GM19035 (cell line): ENCODE measurements around the gene S100A4.
"Not testable (repeated sequence)": the region's sequence is repeated elsewhere in the genome, so short reads cannot be mapped to it uniquely, and the experiment has no call there.

ENCODE experiments used
- ATAC-seq: cut with Tn5 transposase; IDR thresholded peaks from one replicate; pipeline ENCODE4 v1.9.1; 2021; ENCODE audit not compliant: unreplicated experiment

Gene S100A4

DNA sequence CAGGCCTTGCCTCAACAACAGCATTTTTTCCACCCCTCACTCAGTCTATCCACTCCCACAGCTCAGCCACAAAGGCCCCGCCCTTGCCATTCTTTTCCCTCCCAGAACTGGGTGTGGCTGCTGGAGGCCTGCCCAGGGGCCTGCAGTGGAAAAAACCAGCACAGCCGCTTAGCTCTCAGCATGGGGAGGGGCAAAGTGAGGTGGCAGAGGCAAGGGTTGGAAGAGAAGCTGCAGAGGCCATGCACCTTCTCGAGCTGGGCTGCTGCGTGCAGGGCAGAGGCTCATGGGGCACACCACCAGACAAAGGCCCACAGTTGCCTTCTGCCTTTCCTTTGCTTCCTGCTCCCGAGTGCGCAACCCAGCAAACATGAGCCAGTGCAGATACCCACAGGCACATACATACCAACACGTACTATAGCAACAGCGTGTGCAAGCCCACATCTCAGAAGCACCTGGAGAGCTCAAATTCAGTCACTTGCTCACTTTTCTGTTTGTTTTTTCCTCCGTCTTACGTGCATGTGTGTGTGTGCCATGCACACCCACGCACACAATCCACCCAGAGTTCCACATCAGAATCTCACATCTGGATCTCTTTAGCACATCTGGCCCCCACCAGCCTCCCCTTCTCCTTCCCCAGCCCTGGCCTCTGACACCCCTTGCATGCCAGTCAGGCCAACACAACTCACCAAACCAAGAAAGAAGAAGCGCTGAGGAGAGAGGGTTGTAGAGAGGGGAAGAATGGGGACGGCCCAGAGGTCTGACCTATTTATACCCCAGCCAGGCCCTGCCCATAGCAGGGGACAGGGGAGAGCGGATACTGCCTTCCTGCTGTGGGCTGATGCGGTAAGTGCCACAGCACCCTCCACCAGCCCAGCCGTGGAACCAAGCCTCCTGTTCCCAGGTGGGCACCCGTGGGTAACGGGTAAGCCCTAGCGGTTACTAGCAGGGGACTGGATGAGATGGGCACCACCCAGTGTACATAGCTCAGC, at the start of gene S100A4:
TSS of gene S100A4 (minus strand) at position 740 of the 989 bp plus-strand sequence. CDS start 1,012 bp downstream, outside the sequence.
- no peak for ATAC-seq

DNA sequence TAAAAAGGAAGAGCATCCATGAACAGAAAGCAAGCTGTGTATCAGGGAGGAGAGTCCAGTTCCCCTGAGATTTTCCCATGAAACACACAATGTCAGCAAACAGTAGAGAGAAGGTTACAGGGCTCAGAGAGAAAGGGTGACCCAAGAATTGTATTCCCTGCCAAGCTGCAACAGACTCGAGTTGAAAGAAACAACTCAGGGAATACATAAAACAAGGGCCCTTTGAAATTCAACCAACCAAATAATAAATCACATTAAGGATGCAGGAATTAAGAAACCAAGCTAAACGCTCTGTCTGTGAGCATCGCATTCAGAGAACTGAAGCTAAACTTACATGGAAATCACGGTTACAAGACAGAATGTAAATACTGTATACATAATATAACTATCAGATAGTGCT, 47.1 kb upstream of the S100A4 start:
- ATAC-seq: no peak

DNA sequence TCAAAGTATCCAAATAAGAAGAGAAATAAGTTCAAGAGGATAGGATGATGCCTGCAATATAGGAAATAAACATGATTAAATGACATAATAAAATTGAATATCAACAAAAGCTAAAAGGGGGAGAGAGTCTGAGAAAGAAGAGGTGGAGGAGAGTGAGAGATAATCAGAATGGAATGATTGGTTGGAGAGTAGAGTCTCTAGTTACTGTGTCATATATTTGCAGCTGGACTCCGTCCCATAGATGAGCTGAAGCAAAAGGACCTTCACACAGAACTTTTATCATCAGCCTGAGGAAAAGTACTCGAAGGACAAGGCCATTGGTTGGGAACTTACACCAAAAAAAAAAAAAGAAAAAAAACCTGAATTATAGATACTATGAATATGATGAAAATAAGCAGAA, 42.9 kb upstream of the S100A4 start:
- ATAC-seq: no peak

DNA sequence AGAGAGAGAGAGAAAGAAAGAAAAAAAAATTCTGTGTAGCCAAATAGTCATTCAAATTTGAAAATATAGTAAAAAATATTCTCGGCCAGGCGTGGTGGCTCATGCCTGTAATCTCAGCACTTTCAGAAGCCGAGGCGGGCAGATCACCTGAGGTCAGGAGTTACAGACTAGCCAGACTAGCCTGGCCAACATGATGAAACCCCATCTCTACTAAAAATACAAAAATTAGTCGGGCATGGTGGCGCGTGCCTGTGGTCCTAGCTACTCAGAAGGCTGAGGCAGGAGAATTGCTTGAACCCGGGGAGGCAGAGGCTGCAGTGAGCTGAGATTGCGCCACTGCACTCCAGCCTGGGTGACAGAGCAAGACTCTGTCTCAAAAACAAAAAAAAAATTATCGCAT, 42.4 kb upstream of the S100A4 start:
- ATAC-seq: not testable (repeated sequence)

DNA sequence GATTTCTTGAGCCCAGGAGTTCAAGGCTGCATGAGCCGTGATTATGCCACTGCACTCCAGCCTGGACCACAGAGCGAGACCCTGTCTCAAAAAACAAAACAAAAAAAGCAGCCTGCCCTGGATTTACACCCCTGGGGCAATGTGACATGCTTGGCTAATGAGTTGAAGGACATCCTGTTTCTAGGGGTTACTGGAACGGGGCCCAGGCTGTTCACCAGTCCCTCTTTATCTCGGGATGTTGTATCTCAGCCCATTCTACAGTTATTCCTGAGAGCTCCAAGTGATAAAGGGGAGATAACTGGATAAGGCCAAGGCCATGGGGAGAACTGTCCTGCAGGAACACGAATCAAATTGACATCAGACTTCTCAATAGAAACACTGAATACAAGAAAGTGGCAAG, 41.7 kb upstream of the S100A4 start:
- no peak for ATAC-seq

DNA sequence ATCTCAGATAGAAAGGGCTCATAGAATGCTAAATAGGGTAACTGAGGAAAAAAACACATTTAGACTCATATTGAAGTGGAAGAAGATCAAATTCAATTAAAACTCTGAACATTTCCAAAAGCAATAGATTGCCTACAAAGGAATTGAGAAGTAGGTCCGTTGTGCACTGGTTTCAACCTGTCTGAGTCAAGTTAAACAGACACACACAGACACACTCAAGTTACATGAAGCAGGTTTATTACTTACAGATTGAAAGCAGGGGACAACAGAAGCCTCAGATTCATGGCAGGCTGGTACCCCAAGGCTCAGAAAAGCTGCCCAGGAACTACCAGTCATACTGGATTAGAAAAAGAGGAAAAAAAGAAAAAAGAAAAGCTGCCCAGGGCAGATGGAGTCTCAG, 40.7 kb upstream of the S100A4 start:
- ATAC-seq: no peak

DNA sequence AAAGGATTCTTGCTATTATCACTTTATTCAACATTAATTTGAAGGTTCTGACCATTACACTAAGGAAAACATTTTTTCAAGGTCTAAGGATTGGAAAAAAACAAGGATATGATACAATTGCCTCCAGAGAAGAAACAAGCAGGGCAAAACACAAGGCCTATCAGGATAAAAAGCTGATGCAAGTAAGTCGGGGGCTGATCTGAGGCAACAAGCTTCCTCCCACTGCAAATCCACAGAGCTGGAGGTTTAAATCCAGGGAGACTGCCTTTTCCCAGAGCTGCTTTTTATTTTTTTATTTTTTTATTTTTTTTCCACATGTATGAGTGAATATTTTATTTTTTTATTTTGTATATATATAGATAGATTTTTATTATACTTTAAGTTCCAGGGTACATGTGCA, 39.4 kb upstream of the S100A4 start:
- ATAC-seq: no peak

DNA sequence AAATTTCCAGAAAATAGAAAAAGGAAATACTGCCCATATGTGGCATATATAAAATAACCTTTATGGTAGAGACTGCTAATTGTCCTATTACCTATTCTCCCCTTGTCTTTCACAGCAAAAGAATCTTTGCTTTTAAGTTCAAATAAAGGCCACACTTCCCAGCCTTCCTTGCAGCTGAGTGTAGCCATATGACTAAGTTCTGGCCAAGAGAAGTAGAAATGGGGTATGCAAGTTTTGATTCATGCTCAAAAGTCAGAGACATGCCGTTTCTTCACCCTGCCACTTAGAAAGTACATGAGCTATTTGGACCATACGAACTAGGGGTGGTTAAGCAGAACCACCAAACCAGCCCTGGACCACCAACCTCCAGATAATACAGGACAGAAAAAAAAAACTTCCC, 38.4 kb upstream of the S100A4 start:
- ATAC-seq: no peak

DNA sequence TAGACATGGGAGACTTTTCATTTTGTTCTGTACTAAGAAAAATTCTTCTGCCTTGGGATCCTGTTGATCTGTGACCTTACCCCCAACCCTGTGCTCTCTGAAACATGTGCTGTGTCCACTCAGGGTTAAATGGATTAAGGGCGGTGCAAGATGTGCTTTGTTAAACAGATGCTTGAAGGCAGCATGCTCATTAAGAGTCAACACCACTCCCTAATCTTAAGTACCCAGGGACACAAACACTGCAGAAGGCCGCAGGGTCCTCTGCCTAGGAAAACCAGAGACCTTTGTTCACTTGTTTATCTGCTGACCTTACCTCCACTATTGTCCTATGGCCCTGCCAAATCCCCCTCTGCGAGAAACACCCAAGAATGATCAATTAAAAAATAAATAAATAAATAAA, 37.9 kb upstream of the S100A4 start:
- not testable (repeated sequence) for ATAC-seq

DNA sequence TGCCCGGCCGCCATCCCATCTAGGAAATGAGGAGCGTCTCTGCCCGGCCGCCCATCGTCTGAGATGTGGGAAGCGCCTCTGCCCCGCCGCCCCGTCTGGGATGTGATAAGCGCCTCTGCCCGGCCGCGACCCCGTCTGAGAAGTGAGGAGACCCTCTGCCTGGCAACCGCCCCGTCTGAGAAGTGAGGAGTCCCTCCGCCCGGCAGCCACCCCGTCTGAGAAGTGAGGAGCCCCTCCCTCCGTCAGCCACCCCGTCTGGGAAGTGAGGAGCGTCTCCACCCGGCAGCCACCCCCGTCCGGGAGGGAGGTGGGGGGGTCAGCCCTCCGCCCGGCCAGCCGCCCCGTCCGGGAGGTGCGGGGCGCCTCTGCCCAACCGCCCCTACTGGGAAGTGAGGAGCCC, 37.2 kb upstream of the S100A4 start:
- not testable (repeated sequence) for ATAC-seq

DNA sequence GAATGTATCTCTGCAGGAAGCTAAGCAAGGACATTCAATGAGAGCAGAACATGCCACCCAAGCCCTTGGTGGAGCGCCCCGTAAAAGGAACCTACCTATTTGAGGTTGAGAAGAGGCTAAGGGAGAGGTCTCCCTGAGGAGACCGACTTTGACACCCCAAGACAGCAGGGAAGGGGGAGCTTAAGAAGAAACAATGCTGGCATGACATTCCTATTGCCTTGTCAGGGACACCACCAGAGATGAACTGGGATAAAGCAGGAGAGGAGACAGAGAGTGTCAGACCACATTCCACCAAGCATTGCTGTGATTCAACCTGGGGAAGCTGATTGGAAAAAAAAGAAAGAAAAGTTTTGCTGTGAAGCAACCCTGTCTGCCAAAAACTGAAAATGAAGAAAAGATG, 33.3 kb upstream of the S100A4 start:
- ATAC-seq: no peak

DNA sequence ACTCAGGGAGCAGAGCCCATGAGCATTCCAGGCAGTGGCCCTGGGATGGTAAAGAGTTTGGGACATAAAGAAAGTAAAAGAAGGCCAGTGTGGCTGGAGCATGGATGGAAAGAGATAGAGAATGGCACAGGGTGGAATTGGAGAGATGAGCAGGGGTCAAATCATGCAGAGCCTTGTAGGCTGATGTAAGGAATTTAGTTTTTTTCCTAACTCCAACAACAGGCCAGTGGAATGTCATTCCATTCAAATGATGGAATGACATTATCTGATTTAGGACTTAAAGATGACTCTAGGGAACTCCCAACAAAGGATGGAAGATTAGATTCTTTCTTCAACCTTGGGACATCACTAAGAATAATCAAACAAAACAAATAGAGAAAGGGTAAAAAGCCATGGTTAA, 32.9 kb upstream of the S100A4 start:
- no peak for ATAC-seq

DNA sequence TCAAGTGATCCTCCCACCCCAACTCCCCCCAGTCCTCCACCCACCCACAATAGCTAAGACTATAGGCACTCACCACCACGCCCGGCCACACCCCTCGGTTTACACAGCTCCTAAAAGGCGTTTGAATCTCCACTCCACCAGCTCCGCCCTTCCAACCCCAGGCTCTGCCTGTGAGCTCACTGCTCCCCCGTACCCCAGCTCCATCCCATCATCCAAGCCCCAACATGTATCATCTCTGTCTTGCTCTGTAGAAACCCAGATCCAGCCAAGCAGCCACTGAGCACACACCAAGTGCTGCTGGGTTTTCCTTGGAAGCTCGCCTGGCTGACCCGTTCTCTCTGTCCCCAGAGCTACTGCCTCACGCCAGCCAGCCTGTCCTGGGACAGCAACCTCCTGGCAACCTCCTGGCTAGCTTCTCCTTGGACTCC, 32.0 kb upstream of the S100A4 start:
- no peak for ATAC-seq

DNA sequence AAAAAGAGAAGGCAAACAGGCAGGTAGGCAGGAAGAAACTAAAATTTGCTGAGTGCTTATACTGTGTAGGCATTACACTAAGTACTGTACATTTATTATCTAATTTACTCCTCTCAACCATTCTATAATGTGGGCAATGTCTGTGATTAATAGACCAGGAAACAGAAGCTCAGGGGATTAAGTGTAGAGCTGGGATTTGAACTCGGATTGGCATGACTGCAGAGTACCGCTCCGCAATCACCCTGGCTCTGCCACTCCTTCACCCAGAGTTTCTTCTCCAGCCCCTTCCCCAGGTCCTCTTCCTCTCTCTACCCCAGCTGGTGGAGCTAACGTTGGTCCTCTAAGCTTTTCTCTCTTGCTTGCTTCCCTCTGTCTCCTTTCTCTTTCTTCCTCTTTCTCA, 31.5 kb upstream of the S100A4 start:
- no peak for ATAC-seq

DNA sequence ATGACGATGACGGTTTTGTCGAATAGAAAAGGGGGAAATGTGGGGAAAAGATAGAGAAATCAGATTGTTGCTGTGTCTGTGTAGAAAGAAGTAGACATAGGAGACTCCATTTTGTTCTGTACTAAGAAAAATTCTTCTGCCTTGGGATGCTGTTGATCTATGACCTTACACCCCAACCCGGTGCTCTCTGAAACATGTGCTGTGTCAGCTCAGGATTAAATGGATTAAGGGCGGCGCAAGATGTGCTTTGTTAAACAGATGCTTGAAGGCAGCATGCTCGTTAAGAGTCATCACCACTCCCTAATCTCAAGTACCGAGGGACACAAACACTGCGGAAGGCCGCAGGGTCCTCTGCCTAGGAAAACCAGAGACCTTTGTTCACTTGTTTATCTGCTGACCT, 29.9 kb upstream of the S100A4 start:
- not testable (repeated sequence) for ATAC-seq

DNA sequence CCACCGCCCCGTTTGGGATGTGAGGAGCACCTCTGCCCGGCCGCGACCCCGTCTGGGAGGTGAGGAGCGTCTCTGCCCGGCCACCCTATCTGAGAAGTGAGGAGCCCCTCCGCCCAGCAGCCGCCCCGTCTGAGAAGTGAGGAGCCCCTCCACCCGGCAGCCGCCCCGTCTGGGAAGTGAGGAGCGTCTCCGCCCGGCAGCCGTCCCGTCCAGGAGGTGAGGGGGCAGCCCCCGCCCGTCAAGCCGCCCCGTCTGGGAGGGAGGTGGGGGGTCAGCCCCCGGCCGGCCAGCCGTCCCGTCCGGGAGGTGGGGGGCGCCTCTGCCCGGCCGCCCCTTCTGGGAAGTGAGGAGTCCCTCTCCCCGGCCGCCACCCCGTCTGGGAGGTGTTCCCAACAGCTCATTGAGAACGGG, 29.5 kb upstream of the S100A4 start:
- ATAC-seq: not testable (repeated sequence)

DNA sequence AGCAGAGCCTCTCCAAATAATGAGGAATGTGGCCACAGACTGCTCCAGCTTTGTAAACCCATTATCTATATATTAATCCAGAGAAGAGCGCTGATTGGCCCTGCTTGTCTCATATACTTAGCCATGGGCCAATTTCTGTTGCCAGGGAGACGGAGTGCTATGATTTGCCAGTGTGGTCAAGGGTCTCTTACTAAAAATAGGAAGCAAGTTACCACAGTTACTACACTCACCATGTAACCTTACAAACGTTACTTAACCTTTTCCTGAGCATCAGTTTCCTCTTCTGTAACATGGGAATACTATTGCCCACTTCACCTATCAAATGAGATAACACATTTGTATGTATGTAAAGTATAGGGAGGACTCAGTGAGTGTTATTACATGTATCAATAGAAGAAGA, 27.7 kb upstream of the S100A4 start:
- ATAC-seq: no peak

DNA sequence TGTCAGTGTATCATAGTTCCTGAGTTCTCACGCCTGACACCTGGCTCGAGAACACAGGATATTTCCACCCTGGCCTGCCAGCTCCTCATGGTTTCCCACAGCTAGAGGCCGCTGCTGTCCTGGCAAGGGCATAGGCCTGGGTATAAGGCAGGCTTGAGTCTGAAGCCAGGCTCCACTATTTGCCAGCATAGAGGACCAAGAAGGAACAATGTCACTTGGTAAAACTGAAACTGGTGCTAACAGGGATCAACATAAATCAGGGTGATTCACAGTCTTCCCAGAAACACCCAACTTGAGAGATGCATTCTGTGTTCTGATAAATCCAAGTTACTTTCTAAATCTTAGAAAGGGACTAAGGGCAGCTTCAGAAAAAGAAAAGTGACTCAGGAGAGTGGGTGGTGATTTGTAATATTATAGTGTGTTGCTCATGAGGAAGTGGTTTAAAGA, 27.0 kb upstream of the S100A4 start:
- no peak for ATAC-seq

DNA sequence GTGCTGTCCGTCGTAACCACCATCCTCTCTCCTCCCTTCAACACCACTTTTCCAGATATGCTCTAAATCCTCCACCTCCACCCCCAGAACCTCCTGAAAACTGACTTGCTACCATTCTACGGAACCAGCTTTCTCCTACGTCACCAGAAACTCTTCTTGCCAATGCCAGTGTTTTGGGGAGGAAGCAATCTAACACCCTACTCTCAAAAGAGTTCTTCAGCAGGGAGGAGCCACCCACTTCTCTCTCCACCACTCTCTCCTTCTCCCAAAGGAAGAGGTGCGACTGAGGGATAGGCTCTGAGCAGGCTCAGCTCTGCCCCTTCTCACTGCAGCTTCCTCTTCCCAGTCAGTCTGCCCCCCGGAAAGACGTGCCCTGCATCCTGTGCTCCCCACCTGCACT, 26.1 kb upstream of the S100A4 start:
- no peak for ATAC-seq

DNA sequence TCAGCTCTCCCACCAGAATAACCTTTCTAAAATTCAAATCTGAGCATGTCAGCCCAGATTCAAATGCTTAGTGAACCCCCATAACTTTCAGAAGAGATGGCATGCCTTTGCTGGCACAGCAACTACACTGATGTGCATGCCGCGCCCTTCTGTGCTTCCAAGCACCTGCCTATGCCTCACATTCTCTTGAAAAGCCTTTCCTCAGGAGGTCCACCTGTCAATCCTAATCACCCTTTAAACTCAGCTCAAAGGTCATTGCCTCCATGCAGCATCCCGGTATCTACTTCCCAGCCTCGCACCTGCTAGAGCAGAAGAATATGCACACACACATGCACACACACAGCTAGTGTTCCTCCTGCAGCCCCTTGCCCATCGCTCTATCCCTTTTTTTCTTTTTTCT, 25.3 kb upstream of the S100A4 start:
- ATAC-seq: no peak

DNA sequence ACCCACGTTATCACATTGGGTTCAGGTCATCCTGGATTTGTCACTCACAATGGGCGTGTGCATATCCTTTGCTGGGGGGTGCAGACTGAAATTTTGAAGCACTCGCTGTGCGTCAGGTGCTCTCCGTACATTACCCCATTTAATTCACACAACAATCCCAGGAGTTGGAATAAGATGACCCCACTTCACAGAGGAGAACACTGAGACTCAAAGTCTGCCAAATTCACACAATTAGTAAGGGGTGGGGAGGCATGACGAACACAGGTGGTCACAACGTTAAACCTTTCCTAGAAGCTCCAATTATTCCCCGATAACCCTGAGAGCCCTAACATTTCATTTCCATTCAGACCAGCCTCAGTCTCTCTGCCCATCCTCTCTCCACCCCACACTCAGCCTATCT, 23.9 kb upstream of the S100A4 start:
- no peak for ATAC-seq

DNA sequence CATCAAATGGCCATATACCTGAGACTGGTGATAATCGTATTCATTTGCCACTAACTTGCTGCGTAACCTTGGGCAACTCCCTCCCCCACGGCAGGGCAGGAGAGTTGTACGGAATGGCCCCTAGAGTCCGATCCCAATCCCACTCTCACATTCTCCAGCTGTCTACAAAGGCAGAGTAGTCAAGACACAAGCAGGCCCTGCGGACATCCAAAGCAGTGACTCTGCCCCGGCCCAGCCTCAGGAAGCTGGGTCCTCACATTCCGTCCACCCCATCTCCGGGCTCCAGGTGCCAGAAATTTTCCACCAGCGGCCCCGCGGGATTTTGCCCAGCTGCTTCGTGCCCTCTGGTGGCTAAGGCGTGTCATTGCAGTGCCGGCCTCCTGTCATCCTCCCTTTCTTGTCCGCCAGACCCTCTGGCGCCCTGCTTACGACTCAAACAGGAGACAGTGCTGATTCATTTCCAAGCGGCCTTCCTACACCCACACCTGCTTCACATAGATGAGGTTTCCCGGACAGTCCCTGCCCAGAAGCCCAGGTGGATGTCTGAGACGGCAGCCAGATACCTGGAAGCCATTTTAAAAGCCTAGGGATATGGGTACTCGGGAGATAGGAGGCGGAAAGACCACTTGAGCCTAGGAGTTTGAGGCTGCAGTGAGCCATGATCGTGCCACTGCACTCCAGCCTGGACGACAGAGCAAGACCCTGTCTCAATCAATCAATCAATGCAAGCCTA, 22.9 kb upstream of the S100A4 start:
- ATAC-seq: no peak
